CD4-positive, alpha-beta T cell treated with Interleukin-6 at 100 ng/mL for 8 hours (primary cell): Measurements from ENCODE around the gene A2M.

ENCODE experiments used
- DNase-seq: peaks from one replicate; pipeline ENCODE4 v3.0.0-alpha.2; 2020; ENCODE audit warnings: mixed read lengths, low spot score

Gene A2M

GRCh38 chr12:9073076-9073475 is 42.6 kb downstream of the A2M start:
- no peak for DNase-seq

- no peak for DNase-seq
These were observed 43.2 kb downstream of the A2M start for GRCh38 chr12:9072481-9073038.

GRCh38 chr12:9071969-9072368 is 43.8 kb downstream of the A2M start:
- DNase-seq: no peak

- DNase-seq: no peak
These were observed 44.2 kb downstream of the A2M start for GRCh38 chr12:9071518-9071917.

- no peak for DNase-seq
These were observed 45.4 kb downstream of the A2M start for GRCh38 chr12:9070351-9070750.

GRCh38 chr12:9068600-9068999 is 47.1 kb downstream of the A2M start:
- no peak for DNase-seq

- no peak for DNase-seq
These were observed 47.6 kb downstream of the A2M start for GRCh38 chr12:9068086-9068485.

GRCh38 chr12:9066755-9067423 is 48.8 kb downstream of the A2M start:
- DNase-seq: no peak

- no peak for DNase-seq
These were observed 49.5 kb downstream of the A2M start for GRCh38 chr12:9066183-9066623.

GRCh38 chr12:9065607-9065856 is 50.2 kb downstream of the A2M start:
- DNase-seq: no peak

GRCh38 chr12:9064815-9065606 is 50.7 kb downstream of the A2M start:
- peak; percentile 2 for DNase-seq

- DNase-seq: peak; percentile 53
These were observed 51.4 kb downstream of the A2M start for GRCh38 chr12:9064201-9064814.

GRCh38 chr12:9052610-9053009 is 63.1 kb downstream of the A2M start:
- no peak for DNase-seq

GRCh38 chr12:9051158-9051550 is 64.6 kb downstream of the A2M start:
- no peak for DNase-seq

- DNase-seq: no peak
These were observed 65.1 kb downstream of the A2M start for GRCh38 chr12:9050521-9051157.

- DNase-seq: peak; percentile 53
These were observed 66.1 kb downstream of the A2M start for GRCh38 chr12:9049520-9050133.

- no peak for DNase-seq
These were observed 66.8 kb downstream of the A2M start for GRCh38 chr12:9048930-9049329.

GRCh38 chr12:9047105-9047504 is 68.6 kb downstream of the A2M start:
- no peak for DNase-seq

GRCh38 chr12:9043766-9044165 is 72.0 kb downstream of the A2M start:
- DNase-seq: no peak

GRCh38 chr12:9041321-9041720 is 74.4 kb downstream of the A2M start:
- no peak for DNase-seq

- DNase-seq: no peak
These were observed 75.1 kb downstream of the A2M start for GRCh38 chr12:9040484-9041186.
